ENCODE data around the gene OR5V1.

Gene OR5V1

DNA sequence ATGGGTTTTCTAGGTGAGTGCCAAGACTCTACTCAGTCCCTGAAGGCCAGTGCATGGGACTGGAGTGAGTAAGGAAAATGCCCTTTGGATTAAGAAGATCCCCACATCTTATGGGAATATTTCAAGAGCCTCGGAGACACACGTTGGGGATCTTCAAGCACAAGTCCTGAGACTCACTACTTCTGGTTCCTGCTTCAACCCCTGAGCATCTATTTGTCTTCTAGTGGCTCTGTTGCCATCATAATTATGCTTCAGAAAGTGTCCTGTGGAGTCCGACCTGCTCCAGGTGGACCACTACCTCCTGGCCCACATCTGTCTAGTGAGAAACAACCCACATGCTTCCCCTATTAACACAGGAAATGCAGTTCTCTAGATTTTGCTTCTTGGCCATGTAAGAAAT lies at the start of gene OR5V1:
TSS of gene OR5V1 (minus strand) at position 101 of the 400 bp plus-strand sequence. CDS start 12,670 bp downstream, outside the sequence.
- no peak for DNase-seq (ENCODE audit: low read depth)
- TF ChIP-seq, protein P1, sequence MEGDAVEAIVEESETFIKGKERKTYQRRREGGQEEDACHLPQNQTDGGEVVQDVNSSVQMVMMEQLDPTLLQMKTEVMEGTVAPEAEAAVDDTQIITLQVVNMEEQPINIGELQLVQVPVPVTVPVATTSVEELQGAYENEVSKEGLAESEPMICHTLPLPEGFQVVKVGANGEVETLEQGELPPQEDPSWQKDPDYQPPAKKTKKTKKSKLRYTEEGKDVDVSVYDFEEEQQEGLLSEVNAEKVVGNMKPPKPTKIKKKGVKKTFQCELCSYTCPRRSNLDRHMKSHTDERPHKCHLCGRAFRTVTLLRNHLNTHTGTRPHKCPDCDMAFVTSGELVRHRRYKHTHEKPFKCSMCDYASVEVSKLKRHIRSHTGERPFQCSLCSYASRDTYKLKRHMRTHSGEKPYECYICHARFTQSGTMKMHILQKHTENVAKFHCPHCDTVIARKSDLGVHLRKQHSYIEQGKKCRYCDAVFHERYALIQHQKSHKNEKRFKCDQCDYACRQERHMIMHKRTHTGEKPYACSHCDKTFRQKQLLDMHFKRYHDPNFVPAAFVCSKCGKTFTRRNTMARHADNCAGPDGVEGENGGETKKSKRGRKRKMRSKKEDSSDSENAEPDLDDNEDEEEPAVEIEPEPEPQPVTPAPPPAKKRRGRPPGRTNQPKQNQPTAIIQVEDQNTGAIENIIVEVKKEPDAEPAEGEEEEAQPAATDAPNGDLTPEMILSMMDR (IDR thresholded peaks at IDR 0.05; ENCODE audit: insufficient read depth, low read depth, low read length, missing control alignments) = no peak
- no peak within 1 kb of the TSS for H3K4me3 ChIP-seq (ENCODE audit: low read depth, low read length)

DNA sequence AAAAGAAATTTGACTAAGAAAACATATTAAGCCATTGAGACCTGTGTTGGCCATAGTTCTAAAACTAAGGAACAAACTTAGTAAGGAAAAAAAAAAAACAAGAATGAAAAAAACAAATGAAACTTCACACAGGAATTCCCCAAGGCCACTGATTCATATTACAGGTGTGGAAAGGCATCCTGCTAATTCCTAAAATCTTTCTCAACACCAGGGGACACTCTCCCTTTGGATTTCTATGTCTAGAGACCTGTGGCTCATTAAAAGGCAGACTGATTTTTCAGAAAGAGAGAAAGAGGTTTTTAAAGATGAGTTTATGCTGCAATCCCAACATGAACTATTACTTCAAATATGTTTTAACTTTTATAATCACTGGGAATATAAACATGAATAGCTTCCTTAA lies 45.9 kb upstream of the OR5V1 start, which contains the start of gene OR12D1:
TSS of gene OR12D1 (plus strand) at position 341 of the 400 bp plus-strand sequence.
- no peak for DNase-seq (ENCODE audit: low read depth)
- no peak within 1 kb of the TSS for H3K4me3 ChIP-seq (ENCODE audit: low read depth, low read length)
- TF ChIP-seq, protein P1 (IDR thresholded peaks at IDR 0.05; ENCODE audit: insufficient read depth, low read depth, low read length, missing control alignments) = no peak

DNA sequence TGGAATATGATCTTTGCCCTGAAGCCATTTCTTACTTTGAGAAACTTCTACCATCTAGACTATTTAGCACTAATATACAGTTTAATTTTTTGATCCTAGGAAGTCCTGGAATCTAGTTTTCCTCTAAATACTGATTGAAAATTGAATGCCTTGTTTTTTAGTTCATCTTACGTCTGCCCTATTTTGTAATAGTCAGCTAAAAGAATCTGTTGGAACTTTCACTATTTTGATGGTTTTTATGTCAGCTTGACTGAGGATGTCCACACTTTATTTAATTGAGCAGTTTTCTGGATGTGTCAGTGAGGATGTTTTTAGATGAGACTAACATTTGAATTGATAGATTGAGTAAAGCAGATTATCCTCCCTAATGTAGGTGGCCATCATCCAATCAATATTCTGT lies 35.1 kb upstream of the OR5V1 start:
- no peak overlapping the region for H3K4me3 ChIP-seq (ENCODE audit: low read depth, low read length)
- TF ChIP-seq, protein P1 (IDR thresholded peaks at IDR 0.05; ENCODE audit: insufficient read depth, low read depth, low read length, missing control alignments) = no peak
- DNase-seq (ENCODE audit: low read depth) = no peak

DNA sequence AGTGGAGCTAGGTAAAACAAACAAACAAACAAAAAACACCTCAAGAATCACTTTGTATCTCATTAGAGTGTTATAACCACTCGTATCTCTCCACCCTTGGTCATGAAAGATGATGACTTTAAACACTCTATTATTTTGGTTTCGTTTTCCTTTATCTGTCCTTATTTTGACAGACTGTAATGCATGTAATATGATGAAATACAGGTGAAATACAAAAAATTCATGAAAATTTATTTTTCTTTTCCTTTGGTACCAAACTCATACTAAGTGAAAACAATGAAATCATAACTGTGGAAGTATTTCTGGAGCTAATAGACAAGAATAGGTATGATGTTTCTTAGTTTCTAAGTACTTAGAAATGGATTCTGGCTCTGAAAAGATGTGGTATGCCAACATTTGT lies 30.9 kb upstream of the OR5V1 start:
- TF ChIP-seq, protein P1 (IDR thresholded peaks at IDR 0.05; ENCODE audit: insufficient read depth, low read depth, low read length, missing control alignments) = no peak
- H3K4me3 ChIP-seq (ENCODE audit: low read depth, low read length) = no peak overlapping the region
- DNase-seq (ENCODE audit: low read depth) = no peak

DNA sequence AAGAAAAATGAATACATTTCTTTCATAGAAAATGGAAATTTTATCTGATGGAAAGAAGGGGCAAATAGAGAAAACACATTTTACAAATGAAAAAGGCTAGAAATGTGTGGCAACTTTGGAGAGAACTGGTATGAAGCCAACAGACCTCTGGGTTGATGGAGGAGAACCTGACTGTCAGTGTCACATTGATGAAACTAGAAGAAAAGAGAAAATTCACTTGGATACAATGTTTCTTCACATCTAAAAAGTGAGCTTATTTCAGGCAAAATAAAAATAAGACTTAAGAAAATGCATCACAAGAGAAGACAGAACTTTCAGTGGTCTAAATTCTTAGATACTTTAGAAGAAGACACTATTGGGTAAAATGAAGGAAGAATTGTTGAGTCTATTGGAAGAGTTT lies 26.7 kb upstream of the OR5V1 start, which contains the start of gene OR12D2:
TSS of gene OR12D2 (plus strand) at position 301 of the 400 bp plus-strand sequence. CDS start 1,069 bp downstream, outside the sequence.
- TF ChIP-seq, protein P1 (IDR thresholded peaks at IDR 0.05; ENCODE audit: insufficient read depth, low read depth, low read length, missing control alignments) = no peak
- H3K4me3 ChIP-seq (ENCODE audit: low read depth, low read length) = no peak within 1 kb of the TSS
- DNase-seq (ENCODE audit: low read depth) = no peak

DNA sequence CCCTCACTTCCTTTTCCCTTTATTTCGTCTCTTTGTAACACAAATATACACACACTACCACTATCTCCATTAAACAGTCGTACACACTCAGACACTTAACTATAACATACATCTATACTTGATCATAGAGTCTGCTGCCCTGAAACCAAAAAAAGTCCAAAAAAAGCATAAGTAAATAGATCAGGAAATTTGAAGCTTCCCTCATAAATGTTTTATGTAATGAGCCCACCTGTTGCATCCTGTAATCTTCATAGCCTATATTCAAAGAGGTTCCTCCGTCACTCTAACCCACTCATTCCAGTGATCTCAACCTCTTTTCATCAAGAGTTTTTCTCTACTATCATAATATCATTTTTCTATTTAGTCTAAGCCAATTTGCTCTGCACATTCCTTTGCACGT lies 19.9 kb upstream of the OR5V1 start:
- DNase-seq (ENCODE audit: low read depth) = no peak
- TF ChIP-seq, protein P1 (IDR thresholded peaks at IDR 0.05; ENCODE audit: insufficient read depth, low read depth, low read length, missing control alignments) = no peak

DNA sequence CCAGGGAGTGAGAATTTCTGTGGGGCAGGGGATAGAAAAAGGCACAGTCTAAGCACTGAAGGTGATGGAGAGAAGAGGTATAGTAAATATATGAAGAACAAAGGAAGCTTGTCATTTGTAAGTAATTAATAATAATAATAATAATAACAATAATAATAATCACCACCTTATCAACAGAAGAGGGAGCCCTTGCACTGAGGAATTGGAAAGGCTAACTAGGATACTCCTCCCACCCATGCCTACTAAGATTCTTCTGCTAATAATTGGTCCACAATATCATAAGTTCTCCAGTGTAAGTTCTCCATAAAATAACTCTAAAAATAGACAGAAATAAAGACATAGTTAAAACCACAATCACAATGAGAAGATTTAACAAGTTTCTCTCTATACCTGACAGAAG lies 7.3 kb upstream of the OR5V1 start:
- DNase-seq (ENCODE audit: low read depth) = peak; percentile 12
- TF ChIP-seq, protein P1 (IDR thresholded peaks at IDR 0.05; ENCODE audit: insufficient read depth, low read depth, low read length, missing control alignments) = peak; percentile 13
- H3K4me3 ChIP-seq (ENCODE audit: low read depth, low read length) = no peak overlapping the region

More for the DNA sequence above, 19.9 kb upstream of the OR5V1 start:
- H3K4me3 ChIP-seq (ENCODE audit: low read depth, low read length) = no peak overlapping the region

Measured in GM12865 (cell line).